Stimulated activated CD4-positive, alpha-beta T cell treated with anti-CD3 and anti-CD28 coated beads, Interleukin-2, amount 100 ng/mL, for 48 hours (primary cell): ENCODE measurements around the gene ATXN7L3.

ENCODE experiments used
- DNase-seq, 2 donors: peaks; one replicate each; pipeline ENCODE4 v3.0.0-alpha.2; 2020

ATXN7L3 gene

DNA sequence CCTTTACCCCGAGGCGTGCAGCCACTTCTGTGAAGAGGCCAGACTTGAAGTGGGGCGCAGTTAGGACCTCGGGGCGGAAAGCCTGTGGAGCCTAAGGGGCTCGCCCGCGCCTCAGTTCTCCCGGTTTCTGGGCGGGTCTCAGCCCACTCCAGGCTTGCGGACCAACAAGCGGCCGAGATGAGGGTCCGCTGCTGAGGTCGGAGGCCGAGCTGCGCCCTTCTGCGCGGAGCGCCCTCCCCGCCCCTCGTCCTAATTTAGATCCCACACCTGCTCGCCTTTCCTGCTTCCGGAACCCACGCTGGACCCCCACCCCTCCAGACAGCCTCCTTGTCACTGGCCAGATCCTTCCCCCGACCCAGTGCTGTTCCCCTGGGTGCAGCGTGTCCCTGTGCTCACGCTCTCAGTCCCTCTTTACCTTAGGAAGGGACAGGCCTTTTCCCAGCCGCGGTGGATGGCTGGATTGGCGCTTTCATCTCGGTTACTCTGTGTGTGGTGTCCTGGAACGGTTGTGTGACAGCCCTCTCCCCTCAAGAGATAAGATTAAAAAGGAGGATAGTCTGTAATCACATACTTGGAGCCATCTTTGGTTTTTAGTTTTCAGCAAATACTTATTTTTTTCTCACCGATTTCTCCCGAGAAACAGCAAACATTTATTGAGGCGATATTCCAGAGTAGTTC, 933 bp upstream of the ATXN7L3 start:
- no peak for DNase-seq

DNA sequence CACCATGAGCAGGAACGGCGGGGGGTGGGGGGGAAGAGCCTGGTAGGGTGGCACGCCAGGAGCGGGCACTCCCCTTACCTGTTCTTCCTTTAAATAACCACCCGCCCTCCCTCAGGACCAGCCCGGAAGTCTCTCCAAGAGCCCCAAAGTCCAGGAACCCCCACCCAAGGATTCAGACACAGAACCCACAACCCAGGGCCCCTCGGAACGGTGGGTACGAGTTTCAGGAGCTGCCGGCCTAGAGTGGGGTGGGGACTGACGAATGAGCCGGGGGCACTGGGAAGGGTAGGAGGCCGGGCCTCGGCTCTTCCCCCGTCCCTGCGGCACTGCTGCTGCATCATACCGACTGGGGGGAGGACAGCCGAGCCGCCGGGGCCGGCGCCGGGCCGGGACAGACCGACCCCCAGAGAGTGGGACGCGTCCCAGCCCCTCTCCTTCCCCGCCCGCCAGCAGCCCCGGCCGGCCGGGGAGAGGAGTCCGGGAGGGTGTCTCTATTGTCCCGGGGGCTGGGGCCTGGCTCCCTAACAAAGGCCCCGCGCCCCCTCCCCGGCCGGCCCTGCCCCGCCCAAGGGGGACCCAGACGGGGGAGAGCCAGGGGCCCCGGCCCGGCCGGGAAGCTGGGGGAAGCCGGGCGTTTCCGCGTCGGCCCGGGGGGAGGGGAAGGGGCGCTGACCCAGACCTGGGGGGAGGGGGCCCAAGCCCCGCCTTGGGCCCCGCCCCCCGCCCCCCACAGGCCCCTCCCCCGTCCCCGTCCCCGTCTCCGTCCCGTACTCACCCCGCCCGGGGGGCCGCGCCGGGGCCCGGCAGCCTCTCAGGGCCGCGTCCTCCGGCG, 747 bp downstream of the ATXN7L3 start:
- peak; percentile 33 to 51 for DNase-seq

DNA sequence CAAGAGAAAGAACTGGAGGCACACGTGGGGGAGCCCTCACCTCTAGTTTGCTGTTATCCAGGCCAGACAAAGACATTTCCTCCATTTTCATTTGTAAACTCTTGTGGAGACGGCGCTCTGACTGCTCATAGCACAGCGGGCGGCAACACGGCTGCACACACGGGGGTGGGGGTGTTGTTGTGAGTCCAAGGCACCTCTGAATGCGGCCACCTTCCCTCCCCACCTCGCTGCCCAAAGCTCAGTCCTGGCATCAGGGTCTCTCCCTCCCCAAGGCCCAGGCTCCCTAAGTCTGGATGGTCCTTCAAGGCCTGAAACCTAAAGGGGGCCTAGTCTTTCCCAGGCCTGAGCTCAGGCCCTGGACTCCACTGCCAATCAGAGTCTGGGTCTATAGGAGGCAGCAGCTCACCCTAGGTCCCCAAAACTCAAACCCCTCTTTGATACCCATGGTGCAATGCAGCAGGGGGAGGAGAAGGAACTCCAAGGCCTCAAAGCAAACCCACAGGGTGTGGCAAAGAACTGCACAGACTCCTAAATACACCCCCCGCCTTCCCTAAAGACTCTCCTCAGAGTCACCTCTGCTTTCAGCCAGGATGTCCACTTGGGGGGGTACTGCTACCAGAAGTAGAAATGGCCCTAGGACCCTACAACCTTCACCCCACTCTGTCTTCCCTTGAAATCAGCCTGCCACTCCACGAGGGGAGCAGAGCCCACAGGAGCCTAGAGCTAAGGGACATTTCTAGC, 1.5 kb downstream of the ATXN7L3 start:
- peak in 1 of 2 donors; percentile 39 for DNase-seq

DNA sequence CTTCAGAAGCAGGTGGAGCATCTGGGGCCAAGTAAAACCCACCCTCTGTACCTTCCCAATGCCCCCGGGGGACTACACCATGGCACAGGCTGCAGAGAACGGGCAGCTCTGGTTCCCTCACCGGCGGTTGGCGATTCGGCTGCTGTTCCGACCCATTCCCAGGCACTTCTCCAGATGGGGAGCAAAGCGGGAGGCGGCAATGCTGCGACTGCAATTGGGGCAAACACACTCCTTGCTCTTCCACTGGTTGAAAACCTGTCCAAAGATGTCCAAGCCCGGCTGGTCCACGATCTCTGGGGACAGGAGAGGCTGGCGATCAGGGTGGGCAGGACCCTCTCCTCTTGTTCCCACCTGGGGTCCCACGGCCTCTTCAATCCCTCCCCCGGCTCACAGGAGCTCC, 2.6 kb downstream of the ATXN7L3 start:
- DNase-seq: no peak

DNA sequence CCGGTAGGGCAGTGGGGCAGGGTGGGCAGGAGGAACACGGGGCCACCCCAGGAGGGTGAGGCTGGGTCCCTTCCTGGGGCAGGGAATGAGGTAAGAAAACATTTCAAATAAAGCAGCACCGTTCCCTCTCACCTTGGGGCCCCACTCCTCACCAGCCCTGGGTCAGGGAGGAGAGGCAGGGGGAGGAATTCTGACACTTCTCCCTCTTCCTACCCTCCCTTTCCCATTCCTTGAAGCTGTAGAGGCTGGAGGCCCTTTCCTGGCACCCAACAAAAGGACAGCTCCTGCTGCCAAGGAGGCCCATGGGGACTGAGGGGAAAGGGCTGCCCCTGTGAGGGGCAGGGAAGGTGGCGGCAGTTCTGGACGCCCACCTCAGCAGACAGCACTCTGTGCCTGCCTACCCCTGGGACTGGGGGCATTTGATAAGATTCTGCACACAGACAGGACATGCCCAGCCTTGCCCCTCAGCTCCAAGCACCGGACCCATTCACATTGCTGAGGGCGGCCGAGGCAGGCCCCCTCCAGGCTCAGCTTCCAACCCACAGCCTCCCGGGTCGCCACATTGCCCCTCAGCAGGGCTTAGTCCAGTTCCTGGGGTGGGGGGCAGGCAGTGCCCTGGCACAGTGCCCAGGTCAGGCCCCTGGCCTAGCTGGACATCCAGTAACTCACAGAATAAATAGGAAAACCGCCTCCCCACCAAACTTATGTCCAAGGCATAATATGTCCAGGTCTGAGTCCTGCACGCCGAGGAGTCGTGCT, 6.2 kb downstream of the ATXN7L3 start:
- no peak for DNase-seq

DNA sequence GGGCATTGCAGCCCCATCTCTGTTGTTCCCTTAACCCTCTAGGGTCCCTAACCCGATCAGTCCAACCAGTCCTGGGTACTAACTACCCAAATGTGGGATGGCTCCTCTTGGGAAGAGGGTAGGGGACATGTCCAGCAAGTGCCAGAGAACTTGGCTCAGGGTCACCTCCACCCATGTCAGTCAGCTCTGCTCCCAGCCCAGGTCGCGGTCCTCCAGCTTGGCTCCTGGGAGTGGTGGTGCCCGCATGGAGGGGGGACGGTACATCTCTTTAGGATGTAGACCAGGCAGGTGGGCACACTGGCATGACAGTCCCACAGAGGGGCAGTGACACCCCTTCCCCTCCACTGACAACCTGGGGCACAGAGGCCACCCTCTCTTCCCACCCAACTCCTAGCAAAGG, 6.9 kb downstream of the ATXN7L3 start:
- DNase-seq: no peak

DNA sequence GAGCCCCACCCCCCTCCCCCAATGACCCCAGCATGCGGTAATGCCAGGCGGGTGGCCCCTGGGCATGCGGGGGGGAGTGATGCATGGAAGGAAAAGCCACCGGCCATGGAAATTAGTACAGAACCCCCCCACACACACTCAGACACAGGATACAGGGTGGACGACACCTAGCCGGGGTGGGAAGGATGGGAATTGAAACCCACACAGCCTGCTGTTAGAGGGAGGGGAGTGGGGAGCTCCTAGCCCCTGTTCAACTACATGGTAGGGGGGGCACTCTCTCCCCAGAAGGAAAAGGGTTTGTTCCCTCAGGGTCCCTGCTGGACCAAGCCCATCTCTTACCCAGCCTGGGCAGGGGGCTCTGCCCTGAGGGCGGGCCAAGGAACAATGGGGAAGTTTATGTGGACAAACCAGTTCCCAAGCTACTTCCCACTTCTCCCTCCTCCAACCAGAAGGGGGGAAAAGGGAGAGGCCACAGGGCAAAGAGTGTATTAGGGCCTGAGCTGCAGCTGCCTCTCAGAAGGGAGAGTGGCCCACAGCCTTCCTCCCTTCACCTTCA, 7.7 kb downstream of the ATXN7L3 start:
- DNase-seq: no peak

DNA sequence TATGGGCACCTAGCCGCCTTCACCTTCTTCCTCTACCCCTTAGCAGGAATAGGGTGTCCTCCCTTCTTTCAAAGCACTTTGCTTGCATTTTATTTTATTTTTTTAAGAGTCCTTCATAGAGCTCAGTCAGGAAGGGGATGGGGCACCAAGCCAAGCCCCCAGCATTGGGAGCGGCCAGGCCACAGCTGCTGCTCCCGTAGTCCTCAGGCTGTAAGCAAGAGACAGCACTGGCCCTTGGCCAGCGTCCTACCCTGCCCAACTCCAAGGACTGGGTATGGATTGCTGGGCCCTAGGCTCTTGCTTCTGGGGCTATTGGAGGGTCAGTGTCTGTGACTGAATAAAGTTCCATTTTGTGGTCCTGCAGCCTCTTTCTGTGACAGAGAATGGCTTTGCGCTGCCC, 8.3 kb downstream of the ATXN7L3 start:
- no peak for DNase-seq

DNA sequence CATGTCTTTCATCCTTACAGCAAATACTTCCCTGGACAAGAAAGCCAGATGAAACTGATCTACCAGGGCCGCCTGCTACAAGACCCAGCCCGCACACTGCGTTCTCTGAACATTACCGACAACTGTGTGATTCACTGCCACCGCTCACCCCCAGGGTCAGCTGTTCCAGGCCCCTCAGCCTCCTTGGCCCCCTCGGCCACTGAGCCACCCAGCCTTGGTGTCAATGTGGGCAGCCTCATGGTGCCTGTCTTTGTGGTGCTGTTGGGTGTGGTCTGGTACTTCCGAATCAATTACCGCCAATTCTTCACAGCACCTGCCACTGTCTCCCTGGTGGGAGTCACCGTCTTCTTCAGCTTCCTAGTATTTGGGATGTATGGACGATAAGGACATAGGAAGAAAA, 9.2 kb downstream of the ATXN7L3 start:
- DNase-seq: no peak

DNA sequence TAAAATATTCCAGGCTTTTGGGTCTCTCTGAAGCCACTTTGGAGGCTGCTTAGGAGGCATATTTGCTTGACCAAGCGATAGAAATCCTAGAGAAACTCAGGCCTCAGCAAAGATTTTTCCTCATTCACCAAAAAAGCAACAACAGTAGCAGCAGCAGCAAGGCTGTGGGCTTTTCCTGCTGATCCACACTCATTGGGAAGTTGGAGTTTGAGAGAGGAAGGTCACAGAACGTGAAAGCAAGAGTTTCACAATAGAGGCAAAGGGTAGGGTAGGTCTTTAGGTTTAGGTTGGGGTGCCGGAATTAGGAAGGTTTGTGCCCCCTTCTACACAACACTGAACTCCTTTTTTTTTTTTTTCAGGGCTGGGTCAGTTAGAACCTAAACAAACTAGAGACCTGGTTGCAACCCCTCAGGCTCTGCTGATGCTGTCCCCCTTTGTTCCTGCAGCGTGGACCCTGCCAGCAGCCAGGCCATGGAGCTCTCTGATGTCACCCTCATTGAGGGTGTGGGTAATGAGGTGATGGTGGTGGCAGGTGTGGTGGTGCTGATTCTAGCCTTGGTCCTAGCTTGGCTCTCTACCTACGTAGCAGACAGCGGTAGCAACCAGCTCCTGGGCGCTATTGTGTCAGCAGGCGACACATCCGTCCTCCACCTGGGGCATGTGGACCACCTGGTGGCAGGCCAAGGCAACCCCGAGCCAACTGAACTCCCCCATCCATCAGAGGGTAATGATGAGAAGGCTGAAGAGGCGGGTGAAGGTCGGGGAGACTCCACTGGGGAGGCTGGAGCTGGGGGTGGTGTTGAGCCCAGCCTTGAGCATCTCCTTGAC, 10.9 kb downstream of the ATXN7L3 start:
- no peak for DNase-seq

DNA sequence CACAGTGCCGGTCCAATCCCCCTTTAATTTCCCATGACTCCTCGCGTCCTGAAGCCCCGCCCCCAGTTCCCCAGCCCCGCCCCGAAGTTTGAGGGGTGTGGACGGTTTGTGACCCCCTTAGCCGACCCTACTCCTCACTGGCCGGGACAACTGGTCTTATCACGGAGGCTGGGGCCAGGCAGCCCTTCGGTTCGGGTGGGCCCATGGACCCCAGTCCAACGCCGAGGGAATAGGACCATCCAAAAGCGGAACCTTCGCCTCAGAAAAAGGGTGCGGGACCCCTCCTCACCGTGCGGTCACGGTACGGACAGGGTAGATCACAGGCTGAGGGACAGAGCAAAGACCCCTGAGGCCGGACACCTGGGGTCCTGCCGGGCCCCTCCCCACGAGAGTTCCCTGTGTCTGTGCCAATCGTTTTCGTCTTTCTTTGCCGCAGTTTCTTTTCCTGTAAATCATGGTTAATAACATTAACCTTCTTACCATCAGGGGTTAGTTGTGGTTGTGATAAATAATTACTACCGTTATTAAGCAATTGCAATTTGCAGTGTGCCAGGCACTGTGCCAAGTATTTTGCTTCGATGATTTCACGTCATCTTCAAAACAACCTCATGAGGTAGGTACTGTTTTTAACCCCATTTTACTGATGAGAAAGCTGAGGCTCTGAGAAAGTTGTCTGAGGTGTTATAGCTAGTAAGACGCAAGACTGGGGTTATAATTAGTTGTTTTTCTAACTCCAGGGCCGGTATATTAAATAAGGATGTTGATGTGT, 12.4 kb downstream of the ATXN7L3 start:
- DNase-seq: no peak

DNA sequence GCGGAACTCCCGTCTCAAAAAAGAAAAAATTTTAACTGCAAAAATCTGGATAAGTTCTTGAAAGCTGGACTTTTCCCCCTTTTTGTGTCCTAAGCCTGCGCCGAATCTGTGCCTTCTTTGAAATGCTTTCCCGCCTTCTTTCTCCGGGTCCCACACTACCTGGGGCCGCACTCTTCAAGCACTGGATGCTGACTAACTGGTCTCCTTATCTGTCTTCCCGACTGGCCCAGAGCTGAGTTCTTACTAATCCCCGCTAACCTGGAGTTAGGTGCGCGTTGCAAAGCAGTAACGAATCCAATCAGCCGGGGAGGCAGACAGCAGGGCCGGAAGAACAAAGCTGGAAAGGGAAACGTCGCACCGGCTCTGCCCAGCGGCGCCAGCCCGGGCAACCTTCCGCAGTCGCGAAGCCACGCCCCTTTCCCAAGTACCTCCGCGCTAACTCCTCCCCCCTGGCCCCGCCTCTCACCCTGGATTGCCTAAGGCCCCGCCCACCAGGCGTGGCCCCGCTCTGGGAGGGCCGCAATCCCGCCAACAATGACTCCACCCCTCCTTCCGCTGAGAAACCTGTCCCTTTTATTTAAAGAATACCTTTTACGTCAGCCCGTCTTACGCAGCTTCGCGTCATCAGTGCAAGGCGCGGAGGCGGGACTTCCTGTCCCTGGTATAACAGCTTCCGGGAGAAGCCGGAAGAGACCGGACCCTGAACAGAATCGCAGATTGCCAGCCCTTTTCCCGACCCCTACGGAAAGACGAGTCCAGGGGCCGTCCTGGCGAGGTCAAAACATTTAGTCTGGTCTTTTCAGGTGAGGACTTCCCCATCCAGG, 13.2 kb downstream of the ATXN7L3 start, which contains the start of gene TMUB2:
Gene TMUB2 (plus strand): TSS at position 666 of the 824 bp plus-strand sequence. CDS start 737 bp downstream, outside the sequence.
- peak; percentile 100 for DNase-seq

DNA sequence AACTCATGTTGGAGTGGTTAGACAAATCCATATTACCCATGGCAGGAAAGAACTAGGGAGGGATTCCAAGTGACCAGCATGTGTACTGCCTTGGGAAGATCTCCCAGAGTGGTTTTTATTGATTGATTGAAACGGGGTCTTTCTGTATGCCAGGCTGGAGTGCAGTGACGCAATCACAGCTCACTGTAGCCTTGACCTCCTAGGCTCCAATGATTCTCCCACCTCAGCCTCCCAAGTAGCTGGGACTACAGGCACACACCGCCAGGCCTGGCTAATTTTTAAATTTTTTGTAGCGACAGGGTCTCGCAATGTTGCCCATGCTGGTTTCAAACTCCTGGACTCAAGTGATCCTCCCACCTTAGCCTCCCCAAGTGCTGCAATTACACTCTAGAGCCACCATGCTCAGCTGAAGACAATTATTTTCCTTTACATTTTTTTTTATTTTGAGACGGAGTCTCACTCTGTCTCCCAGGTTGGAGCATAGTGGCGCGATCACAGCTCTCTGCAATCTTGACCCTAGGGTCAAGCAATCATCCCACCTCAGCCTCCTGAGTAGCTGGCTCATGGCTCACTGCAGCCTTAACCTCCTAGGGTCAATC, 15.4 kb downstream of the ATXN7L3 start:
- DNase-seq: no peak

DNA sequence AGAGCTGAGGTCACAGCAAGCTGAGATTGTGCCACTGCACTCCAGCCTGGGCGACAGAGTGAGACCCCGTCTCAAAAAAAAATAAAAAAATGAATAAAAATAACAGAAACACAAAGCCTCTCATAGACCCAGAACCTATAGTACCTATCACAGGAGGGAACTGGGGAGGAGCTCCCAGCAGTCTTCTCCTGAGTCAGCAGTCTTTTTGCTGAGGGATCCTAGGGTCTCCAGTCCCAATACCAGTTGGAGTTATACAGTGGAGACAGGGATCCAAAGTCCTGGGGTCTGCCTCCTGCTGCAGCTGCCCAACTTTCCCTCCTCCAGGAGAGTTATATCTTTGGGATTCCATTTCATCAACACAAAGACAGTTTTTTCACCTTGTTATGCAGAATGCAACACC, 16.7 kb downstream of the ATXN7L3 start:
- no peak for DNase-seq

DNA sequence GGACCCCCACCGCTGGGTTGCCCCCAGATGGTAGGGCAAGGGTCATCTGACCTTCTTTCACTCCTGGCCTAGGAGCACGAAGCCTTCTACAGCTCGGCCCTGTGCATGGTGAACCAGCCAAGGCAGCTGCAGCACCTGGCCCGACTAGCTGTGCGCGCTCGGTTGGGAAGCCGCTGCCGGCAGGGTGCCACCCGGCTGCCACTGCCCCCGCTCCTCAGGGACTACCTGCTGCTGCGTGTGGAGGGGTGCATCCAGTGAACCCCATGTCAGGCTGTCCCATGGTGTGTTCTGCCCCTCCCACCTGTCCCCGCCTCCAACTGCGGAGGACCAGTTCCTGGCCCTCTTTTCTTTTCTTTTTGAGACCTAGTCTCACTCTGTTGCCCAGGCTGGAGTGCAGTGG, 21.6 kb downstream of the ATXN7L3 start:
- DNase-seq: no peak

DNA sequence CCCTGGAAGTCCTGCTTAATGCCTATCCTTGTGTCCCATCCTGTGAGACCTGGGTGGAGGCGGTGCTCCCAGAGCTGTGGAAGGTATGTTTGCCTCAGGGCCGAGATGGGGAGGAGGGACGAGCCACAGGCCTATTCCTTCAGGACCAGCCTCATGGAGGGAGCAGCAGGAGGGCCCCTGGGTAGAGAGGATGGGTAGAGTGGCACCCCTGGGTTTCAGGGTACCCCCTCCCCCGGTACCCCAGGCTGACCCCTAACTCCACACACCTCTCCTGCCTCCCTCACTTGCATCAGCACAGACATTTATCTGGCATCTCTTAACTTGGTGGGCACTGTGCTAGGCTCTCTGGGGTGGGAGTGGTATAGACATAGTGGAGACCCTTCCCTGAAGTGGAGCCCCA, 22.0 kb downstream of the ATXN7L3 start:
- no peak for DNase-seq

DNA sequence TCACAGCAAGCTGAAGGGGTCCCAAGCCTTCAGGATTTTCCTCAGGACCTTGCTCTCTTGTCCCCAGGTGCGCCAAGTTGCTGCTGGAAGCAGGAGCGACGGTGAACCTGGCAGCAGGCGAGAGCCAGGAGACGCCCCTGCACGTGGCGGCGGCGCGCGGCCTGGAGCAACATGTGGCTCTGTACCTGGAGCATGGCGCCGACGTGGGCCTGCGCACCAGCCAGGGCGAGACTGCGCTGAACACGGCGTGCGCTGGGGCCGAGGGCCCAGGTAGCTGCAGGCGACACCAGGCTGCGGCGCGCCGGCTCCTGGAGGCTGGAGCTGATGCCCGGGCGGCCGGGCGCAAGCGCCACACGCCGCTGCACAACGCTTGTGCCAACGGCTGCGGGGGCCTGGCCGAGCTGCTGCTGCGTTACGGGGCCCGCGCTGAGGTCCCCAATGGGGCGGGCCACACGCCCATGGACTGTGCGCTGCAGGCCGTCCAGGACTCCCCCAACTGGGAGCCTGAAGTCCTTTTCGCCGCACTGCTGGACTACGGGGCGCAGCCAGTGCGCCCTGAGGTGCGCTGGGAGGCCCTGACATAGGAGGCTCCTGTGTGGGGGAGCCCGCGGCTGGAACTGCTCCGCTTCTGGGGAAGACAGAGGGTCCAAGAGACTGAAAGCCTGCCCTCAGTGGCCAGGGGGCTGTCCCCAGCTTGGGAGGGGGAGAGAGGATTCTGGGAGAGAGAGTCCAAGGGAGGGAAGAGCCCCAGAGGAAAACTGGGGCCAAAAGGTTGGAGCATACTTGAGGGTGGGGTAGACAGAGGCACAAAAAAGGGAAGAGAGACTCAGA, 22.8 kb downstream of the ATXN7L3 start:
- DNase-seq: no peak

DNA sequence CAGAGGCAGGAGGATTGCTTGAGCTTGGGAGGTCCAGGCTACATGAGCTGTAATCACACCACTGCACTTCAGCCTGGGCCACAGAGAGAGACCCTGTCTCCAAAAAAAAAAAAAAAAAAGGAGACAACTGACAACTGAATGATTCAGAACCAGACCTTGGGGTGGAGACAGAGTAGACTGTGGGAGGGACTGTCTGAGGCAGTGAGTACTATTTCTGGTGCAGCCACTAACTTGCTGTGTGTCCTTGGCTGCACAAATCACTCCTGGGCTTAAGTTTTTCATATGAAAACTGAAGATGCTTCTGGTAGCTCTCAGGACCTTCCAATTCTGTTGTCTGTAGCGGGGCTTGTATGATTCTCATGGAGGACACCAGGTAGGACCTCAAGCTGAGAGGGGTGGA, 23.4 kb downstream of the ATXN7L3 start:
- DNase-seq: no peak

DNA sequence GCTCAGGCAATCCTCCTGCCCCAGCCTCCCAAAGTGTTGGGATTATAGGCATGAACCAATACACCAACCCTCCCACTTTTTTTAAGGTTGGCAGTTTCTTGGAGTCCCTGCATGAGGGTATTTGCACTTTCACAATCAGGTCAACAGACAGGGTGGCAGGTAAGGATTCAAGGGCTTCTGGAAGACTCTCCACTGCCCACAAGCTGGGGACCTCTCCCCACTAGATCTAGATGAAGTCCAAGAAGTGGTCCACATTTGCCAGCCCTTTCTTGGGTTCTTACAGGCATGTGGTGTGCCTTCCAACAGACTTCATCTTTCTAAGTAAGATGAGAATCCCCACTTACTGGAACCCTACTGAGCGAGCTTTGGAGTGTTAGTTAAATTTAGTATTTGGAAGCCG, 25.3 kb downstream of the ATXN7L3 start:
- no peak for DNase-seq
